Stimulated activated naive CD4-positive, alpha-beta T cell treated with Interleukin-2 at 50 U/mL for 16 hours (primary cell): ENCODE data around the gene RAB3IL1.

Experiments used
- DNase-seq: peaks from one replicate; lab custom pipeline; 2025; lab: John Stamatoyannopoulos, UW

RAB3IL1 gene

GRCh38 chr11:61904539-61905048, 12.8 kb downstream of the RAB3IL1 start:
- no peak for DNase-seq

DNA sequence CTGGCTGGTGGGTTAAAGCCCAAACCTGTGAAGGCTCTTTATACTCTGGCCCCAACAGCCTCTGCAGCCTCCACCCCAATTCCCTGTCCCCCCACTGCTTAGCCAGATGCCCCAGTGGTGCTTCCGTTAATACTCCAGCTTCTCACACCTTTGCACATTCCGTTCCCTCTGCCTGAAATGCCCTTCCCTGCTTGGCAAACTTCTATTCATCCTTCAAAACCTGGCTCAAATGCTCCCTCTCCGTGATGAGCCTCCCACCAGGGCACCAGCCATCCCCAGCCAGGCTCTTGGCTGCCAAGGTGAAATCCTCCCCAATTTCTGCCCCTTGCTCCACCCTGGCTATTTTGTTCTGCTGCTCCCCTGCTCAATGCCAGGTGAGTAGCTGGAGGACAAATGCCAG, 13.5 kb downstream of the RAB3IL1 start:
- no peak for DNase-seq

DNA sequence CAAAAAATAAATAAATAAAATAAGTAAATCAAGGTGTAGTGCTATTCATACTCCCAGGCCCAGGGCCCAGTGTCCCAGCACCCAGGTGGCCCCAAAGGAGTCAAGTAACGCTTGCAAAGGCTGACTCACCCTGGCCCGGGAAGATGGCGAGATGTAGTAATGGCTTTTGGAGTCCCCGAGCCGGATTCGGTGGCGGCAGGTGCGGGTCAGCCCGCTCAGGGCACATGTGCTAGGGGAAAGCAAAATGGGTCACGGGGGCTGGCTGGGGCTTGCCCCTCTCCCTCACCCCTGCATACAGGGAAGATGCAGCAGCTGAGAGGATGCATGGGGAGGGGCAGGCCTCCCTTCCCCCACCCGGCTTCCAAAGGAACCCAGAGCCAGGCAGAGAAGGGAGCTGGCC, 15.1 kb downstream of the RAB3IL1 start:
- DNase-seq = no peak

- DNase-seq = no peak
Observed at GRCh38 chr11:61901397-61901796, 16.0 kb downstream of the RAB3IL1 start.

GRCh38 chr11:61900251-61900650, 17.1 kb downstream of the RAB3IL1 start:
- no peak for DNase-seq

- peak; percentile 85 for DNase-seq
Observed at GRCh38 chr11:61899146-61899841, 18.1 kb downstream of the RAB3IL1 start.

GRCh38 chr11:61898247-61898582, 19.2 kb downstream of the RAB3IL1 start:
- DNase-seq = no peak

GRCh38 chr11:61897387-61898246, 19.7 kb downstream of the RAB3IL1 start:
- DNase-seq = peak; percentile 71

DNA sequence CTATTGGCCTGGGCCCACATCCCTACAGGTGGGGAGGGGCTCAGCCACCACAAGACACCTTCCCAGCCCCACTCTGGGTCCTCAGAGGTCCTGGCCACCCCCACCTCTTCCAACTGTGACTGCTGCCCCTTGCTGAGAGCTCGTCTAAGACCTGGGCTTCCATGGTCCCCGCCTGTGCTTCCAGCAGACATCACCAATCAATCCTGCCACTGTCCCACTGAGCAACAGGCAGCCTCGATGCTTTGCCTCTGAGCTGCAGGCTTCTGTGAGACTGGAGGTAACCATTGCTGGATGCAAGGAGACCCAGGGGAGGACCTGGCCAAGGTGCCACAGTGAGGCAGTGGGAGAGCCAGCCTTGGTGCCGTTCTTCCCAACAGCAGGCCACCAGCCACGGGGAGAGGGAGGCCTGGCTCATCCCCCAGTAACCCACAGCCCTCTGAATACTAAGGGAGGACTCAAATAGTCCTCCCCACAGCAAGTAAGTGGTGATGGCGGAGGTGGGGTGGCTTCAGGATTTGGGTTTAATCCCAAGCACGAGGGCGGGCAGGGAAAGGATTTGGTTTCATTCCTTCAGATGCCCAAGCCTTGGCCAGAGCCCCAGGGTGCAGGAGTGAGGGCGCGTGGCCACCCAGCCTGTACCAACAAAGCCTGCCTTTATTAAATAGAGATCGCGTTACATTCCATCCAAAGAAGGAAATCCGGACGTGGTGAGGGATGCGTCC, 20.5 kb downstream of the RAB3IL1 start:
- no peak for DNase-seq

DNA sequence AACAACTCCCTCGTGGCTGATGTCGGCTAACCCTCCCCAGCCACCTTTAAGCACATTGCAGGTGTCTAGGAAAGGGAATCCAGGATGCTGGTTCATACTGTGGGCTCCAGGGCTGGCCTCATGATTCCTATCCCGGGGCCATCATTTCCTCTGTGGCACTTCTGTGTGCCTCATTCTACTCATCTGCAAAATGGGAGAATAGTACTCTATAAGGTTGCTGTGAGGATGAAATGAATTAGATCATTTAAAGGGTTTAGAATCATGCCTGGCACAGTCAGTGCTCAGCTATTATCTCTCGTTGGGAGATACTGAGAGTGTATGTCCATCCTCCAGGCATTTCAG, 21.7 kb downstream of the RAB3IL1 start:
- DNase-seq = no peak

GRCh38 chr11:61895046-61895717, 22.2 kb downstream of the RAB3IL1 start:
- no peak for DNase-seq

GRCh38 chr11:61893981-61894380, 23.4 kb downstream of the RAB3IL1 start:
- no peak for DNase-seq

DNA sequence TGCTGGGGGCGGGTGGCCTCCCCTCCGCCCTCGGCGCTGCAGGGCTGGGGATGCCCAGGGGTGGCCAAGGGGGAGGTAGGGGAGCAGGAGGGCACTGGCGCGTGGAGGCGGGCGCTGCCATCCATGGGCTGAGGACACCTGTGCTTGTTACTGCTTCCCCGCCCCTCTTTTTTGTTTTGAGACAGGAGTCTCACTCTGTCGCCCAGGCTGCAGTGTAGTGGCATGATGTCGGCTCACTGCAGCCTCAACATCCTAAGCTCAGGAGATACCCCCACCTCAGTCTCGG, 25.3 kb downstream of the RAB3IL1 start:
- DNase-seq = peak; percentile 50

- peak; percentile 50 for DNase-seq
Observed at GRCh38 chr11:61891331-61892084, 25.9 kb downstream of the RAB3IL1 start, which contains the start of gene FADS3. Gene FADS3, minus strand, starts transcription at chr11:61891545. Its CDS starts 164 bp downstream, at chr11:61891381.

DNA sequence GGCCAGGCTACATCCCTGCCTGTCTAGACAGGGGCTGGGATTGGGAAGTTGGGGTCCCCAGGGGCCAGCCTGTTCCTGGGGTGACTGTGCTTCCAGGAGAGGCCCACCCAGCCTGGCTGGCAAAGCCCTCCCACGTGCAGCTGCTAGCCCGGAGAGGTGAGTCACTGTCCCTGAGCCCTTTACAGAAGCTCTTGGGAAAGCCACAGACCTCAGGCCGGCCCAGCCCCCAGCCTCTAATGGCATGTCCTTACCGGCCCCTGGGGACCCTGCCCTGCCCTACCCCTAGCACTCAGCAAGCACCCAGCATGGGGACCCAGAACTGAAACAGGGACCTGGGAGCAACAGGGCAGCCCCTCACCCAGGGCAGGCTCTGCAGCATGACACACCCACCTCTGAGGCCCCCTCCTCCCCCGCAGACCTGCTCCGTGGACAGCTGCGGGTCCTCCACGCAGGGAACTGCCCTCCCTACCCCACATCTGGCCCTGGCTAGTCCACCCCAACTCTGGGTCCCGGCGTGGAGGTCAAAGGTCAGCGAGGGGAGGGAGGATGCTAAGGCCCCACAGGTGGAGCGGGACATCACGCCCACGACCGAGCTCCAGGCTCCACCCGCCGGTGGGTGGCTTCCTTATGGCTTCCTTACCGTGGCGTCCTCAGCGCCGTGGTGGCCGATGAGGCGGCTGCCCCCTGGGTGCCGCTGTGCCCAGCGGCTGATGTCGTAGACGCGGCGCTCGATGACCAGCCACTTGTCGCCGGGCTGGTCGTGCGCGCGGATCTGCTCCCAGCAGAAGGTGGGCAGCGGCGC, 26.6 kb downstream of the RAB3IL1 start:
- peak; percentile 19 for DNase-seq

- DNase-seq = no peak
Observed at GRCh38 chr11:61889831-61890230, 27.5 kb downstream of the RAB3IL1 start.

DNA sequence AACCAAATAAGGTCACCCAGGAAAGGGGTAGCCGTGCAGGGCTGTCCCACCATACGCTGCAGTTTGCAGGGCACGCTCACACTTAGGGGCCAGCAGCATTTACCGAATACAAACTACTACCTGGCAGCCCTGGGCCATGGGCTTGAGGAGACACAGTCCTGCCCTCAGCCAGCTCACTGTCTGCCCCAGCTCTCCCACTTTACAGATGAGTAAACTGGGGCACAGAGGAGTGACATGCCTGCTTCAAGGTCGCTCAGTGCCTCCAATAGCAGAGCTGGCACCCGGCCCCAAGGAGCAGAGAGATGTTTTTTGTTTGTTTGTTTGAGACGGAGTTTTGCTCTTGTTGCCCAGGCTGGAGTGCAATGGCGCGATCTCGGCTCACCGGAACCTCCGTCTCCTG, 28.8 kb downstream of the RAB3IL1 start:
- no peak for DNase-seq

DNA sequence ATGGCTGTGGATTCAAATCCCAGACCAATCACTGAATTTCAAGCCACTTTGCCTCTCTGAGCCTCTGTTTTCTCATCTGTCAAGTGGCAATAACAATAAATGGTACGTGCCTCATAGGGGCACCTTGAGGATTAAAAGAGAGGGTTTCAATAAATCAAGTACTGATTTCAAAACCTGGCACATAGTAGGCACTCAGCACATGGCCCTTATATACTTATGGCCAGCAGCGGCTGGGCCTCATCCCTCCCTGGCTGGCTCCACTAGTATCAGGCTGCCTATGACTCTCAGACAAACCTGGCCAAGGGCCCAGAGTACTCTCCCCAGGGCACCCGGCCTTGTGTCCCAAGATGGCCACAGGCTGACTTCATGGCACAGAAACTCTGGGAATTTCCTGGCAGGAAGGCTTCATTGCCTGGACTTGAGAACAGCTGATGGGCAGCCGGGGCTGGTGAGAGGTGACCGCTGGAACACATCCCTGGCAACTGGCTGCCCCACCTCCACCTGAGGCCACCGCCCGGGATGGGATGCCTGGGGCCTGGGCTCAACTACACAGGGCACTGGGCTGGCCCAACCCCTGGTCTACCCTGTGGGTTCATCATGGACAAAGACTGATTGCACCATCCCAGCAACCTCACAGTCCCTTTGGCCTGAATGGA, 29.4 kb downstream of the RAB3IL1 start:
- no peak for DNase-seq

GRCh38 chr11:61886643-61887042, 30.7 kb downstream of the RAB3IL1 start:
- no peak for DNase-seq
